ENCODE results near the gene SUV39H1.

SUV39H1 gene

GRCh38 chrX:48715876-48716502, 19.5 kb downstream of the SUV39H1 start:
- DNase-seq: no peak

DNA sequence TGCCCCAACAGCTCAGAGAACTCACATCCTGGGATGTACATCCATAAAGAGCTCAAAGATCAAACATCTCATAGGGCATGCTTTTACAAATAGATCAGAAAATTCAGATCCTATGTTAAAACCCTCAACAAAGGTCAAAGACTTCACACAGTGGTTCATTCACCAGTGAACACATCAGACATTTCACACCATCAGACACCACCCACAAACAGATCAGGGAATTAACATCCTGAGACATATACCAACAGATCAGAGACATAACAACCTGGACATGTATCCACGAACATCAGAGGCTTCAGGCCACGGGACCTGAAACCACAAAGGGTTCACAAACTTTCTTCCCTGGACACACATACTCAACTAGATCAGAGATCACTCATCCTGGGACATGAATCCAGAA, 23.4 kb downstream of the SUV39H1 start:
- DNase-seq: no peak

DNA sequence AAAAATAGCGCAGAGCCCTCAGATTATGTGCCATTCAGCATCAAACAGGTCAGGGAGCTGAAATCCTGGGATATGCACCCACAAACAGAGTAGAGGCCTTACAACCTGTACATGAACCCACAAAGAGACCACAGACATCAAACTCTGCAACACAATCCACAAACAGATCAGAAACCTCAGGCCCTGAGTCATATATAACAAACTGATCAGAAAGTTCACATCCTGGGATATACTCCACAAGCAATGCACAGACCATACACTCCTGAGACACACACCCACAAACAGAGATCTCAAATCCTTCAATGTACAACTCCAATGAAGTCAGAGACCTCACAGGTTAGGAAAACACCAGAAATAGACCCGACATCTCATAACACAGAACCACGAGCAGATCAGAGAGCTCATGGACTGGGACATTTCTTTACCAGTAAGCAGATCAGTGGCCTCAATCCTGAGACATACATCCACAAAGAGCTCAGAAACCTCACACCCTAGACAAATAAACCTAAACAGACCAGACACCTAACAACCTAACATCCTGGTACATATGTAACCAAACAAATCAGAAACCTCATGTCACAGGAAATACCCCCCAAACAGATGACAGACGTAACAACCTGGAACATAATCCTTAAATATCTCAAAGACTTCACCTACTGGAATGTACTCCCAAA, 24.2 kb downstream of the SUV39H1 start:
- DNase-seq: no peak

DNA sequence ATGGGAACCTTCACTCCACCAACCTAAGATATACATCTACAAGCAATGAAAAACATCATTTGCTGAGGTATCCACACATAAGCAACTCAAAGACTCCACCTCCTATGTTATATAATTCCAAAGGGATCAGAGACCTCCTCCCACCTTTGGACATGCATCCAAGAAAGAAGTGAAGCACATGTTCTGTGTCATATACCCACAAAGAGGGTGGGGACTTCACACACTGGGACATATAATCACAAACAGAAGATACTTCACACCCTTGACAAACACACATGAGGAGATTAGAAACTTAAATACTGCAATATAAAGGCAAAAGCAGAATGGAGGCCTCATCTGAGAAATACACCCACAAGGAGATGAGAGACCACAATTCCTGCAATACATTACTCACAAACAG, 25.4 kb downstream of the SUV39H1 start:
- DNase-seq: no peak

- DNase-seq: no peak
Measured at GRCh38 chrX:48726596-48726995, 30.1 kb downstream of the SUV39H1 start.

DNA sequence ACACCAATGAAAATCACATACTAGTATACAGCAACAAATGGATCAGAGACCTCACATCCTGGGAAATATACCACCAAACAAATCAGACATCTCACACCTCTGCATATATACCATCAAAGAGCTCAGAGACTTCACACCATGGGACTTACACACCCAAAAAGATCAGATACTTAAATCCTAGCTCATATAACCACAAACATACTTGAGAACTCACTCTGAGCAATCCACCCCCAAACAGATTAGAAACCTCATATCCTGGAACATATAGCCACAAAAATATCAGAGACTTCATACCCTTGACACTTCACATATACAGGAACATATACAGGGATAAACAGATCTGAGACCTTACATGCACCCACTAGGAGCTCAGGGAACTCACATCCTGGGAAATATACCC, 32.1 kb downstream of the SUV39H1 start:
- DNase-seq: no peak

DNA sequence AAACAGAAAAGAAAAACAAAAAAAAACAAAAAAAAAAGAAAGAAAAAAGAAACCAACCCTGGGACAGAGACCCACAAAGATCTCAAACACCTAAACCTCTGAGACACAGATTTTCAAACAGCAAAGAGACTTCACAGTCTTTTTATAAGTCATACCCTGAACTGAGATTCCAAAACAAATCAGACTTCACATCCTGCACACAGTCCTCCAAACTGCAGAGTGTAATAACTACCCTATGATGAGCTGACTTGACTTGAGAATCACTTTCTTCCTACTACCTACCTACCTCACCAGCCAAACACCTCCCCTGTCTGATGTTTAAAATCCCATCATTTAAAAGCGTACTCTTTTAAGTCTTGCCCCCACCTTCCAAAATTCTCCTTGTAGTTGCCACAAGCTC, 39.8 kb downstream of the SUV39H1 start:
- no peak for DNase-seq

DNA sequence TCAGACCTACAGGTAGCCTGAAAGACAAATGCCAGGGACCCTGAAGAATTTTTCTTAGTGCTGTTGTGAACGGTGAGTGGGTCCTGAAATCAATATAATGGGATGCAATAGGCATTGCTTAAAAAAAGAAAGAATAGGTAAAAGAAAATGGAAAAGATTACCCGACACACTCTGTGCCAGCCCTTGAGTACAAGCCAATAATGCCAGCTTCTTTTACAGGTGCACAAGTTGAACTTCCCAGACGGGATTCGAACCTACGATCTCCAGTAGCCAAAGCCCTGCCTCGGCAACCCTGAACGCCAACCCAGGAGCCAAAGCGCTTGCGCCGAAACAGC, 40.3 kb downstream of the SUV39H1 start:
- no peak for DNase-seq

- peak; percentile 79 for DNase-seq
Measured at GRCh38 chrX:48737213-48737938, 40.8 kb downstream of the SUV39H1 start.

- no peak for DNase-seq
Measured at GRCh38 chrX:48737940-48738339, 41.4 kb downstream of the SUV39H1 start.

DNA sequence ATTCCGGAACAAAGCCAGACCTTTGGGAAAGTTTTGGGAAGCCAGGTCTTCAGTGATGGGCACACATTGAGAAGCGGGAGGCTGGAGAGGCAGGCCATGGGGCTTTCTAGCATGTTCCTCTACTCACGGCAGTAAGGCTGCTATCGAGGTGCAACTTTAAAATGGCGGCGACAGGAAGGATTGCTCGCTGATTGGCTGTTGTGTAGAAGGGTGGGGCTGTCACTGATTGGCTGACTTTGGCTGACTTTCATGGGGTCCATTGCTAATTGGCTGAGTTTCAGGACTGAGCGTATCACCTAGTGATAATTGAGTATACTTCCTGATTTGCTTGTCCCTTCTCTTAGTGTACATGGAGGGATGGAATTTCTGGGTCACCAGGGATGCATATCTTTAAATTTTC, 45.3 kb downstream of the SUV39H1 start:
- no peak for DNase-seq

GRCh38 chrX:48745222-48745621, 48.7 kb downstream of the SUV39H1 start:
- DNase-seq: no peak

GRCh38 chrX:48747415-48748016, 51.0 kb downstream of the SUV39H1 start:
- no peak for DNase-seq

GRCh38 chrX:48749182-48749581, 52.6 kb downstream of the SUV39H1 start:
- no peak for DNase-seq

GRCh38 chrX:48751343-48751742, 54.8 kb downstream of the SUV39H1 start:
- DNase-seq: no peak

DNA sequence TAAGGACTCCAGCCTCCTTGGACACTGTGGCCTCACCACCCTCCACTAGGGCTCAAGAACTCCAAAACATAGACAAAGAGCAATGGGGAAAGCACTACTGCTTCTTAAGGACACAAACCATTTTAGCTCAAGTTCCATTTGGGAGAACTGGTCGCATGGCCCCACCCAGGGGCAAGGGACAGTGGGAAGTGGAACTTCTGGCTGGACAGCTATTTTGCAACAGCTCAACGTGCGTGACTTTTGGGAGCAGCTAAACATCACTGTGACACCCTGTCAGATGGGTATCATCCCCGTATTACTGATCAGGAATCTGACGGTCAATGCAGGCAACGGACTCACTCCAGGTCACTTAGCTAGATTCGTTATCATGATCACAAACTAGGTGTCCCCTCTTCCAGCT, 56.0 kb downstream of the SUV39H1 start:
- DNase-seq: no peak

DNA sequence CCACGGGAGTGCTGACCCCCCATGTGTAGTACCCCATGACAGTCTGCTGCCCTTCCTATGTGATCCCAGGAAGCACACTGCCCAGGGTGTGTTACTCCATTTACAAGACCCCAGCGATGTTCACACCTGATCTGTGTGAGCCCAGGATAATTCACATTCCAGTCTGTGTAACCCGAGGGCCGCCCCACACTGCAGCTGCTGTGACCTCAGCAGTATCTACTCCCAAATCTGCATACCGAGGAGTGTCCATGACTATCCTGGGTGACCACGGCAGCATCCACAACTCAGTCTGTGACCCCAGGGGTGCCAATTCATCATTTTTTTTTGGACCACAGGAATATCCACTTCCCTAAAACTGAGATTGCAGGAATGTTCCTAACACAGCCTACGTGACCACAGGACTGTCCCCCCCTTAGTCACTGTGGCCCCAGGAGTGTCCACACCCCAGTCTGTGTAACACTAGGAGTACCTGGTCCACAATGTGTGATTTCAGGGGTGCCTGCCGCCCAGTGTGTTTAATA, 57.2 kb downstream of the SUV39H1 start:
- DNase-seq: no peak

- DNase-seq: no peak
Measured at GRCh38 chrX:48754238-48754637, 57.7 kb downstream of the SUV39H1 start.
